ENCODE results near the gene CDR2L.

CDR2L gene

DNA sequence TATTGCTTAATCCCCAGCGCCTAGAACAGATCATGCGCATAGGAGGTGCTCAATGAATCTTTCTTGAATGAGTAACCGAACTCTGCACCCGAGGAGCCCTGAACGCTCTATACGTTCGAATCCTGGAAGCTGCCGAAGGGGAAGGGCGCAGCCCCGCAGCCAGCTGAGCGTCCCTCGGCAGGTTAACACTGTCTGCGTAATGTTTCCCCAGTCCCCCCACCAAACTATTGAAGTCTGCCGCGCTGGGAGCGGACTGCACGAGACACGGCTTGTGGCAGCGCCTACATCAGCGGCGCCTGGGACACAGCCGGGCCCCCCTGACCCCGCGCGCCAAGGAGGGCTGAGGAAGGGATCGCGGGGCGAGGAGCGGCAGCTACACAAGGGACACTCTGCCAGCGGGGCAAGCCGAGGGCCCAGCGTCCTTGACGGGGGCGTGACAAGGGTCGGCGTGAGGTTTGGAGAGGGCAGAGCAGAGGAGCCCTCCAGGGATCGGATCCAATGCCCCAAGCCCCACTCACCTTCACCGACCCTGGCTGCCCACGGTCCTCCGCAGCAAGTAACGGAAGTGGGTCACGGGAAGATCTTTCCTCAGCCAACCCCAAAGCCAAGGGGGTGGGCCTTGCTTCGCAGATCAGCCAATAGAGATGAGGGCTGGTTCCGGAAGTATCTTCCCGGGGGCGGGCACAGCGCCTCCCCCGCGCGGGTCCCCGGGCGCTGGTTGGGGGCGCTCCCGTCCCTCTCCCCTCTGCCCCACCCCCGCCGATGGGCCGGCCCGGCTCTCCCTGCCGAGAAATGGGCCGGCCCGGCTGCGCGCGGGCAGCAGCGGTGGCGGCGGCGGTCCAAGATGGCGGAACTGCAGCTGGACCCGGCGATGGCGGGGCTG, 59.2 kb downstream of the CDR2L start, which contains the start of the genes ATP5PD and KCTD2:
Gene ATP5PD, minus strand, starts transcription at position 563 of the 883 bp plus-strand sequence. CDS start 4,319 bp downstream, outside the sequence.
Gene KCTD2, plus strand, starts transcription at position 819 of the 883 bp plus-strand sequence. Its CDS starts 26 bp downstream, at position 845.
- DNase-seq (ENCODE audit: low read depth): peak; percentile 97
- peak within 1 kb of the TSS; percentile 95 for H3K4me3 ChIP-seq (ENCODE audit: low read length)
- TF ChIP-seq, protein P1, sequence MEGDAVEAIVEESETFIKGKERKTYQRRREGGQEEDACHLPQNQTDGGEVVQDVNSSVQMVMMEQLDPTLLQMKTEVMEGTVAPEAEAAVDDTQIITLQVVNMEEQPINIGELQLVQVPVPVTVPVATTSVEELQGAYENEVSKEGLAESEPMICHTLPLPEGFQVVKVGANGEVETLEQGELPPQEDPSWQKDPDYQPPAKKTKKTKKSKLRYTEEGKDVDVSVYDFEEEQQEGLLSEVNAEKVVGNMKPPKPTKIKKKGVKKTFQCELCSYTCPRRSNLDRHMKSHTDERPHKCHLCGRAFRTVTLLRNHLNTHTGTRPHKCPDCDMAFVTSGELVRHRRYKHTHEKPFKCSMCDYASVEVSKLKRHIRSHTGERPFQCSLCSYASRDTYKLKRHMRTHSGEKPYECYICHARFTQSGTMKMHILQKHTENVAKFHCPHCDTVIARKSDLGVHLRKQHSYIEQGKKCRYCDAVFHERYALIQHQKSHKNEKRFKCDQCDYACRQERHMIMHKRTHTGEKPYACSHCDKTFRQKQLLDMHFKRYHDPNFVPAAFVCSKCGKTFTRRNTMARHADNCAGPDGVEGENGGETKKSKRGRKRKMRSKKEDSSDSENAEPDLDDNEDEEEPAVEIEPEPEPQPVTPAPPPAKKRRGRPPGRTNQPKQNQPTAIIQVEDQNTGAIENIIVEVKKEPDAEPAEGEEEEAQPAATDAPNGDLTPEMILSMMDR (IDR thresholded peaks at IDR 0.05; ENCODE audit: insufficient read depth, low read depth, low read length, missing control alignments): no peak

DNA sequence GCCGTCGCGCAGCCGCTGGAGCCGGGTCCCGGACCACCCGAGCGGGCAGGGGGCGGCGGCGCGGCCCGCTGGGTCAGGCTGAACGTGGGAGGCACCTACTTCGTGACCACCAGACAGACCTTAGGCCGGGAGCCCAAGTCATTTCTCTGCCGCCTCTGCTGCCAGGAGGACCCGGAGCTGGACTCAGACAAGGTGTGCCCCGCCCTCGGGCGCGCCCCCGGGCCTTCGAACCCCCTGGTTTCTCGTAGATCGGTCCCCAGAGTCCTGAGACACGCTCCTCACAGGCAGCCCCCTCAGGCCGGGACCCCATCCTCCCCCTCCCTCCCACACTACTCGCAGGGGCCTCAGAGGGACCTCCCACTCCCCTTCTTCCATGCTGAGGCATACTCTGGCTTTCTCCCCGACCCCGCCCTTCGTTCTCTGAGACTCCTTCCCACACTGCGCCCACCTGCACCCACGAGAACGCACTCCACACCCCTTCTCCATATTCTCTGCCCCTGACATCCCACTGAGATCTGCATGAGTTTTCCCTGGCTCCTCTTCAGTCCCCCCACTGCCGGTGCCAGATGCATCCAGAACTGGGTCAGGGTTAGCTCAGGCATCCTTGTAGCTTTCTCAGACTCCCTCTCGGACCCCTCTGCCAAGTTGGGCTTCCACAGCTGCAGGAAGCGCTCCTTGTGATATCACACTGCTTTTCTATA, 60.1 kb downstream of the CDR2L start:
- H3K4me3 ChIP-seq (ENCODE audit: low read length): peak overlapping the region; percentile 95
- no peak for DNase-seq (ENCODE audit: low read depth)

GRCh38 chr17:75048249-75048878, 60.9 kb downstream of the CDR2L start:
- TF ChIP-seq, protein P1 (IDR thresholded peaks at IDR 0.05; ENCODE audit: insufficient read depth, low read depth, low read length, missing control alignments): no peak
- peak overlapping the region; percentile 95 for H3K4me3 ChIP-seq (ENCODE audit: low read length)
- DNase-seq (ENCODE audit: low read depth): no peak

More for the DNA sequence above, 60.1 kb downstream of the CDR2L start:
- TF ChIP-seq, protein P1 (IDR thresholded peaks at IDR 0.05; ENCODE audit: insufficient read depth, low read depth, low read length, missing control alignments): no peak

DNA sequence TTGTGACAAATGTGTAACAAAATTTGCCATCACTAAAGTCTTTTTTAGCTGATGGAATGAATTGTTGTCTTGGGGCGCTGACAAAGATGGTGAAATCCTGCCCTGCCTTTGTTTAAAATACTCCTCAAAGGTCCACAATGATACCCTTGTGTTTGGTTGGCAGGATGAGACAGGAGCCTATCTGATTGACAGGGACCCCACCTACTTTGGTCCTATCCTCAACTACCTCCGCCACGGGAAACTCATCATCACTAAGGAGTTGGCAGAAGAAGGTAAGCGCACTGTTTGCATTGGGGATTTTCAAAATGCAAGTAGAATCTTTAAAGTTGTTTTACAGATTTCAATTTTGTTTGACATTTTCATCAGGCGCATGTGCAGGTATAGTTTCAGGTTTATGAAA, 61.6 kb downstream of the CDR2L start:
- DNase-seq (ENCODE audit: low read depth): no peak
- peak overlapping the region; percentile 95 for H3K4me3 ChIP-seq (ENCODE audit: low read length)
- TF ChIP-seq, protein P1 (IDR thresholded peaks at IDR 0.05; ENCODE audit: insufficient read depth, low read depth, low read length, missing control alignments): no peak

GRCh38 chr17:75049706-75050105, 62.3 kb downstream of the CDR2L start:
- TF ChIP-seq, protein P1 (IDR thresholded peaks at IDR 0.05; ENCODE audit: insufficient read depth, low read depth, low read length, missing control alignments): no peak
- no peak overlapping the region for H3K4me3 ChIP-seq (ENCODE audit: low read length)
- no peak for DNase-seq (ENCODE audit: low read depth)

- TF ChIP-seq, protein P1 (IDR thresholded peaks at IDR 0.05; ENCODE audit: insufficient read depth, low read depth, low read length, missing control alignments): no peak
- no peak for DNase-seq (ENCODE audit: low read depth)
- H3K4me3 ChIP-seq (ENCODE audit: low read length): no peak overlapping the region
Measured at GRCh38 chr17:75051941-75052340, 64.5 kb downstream of the CDR2L start.
